ENCODE measurements around the gene KCTD6. TPM values are rescaled to one million over a fixed set of nuclear protein-coding genes. Genes with fewer than 3 reads are reported as not detected.
"Not testable (repeated sequence)": the region's sequence is repeated elsewhere in the genome, so short reads cannot be mapped to it uniquely, and the experiment has no call there.

Gene KCTD6
- polyA plus RNA-seq, 1 of the 3 experiments (the other 2 are of a cell fraction), result 7.8 TPM

GRCh38 chr3:58526515-58526957 lies 34.6 kb downstream of the KCTD6 start (continued):
- TF ChIP-seq EP300 (IDR thresholded peaks at IDR 0.05; ENCODE audit: borderline replicate concordance in 1 of 2, low read depth in 1 of 2, low read length in 1 of 2) (peak in 1 of 2 experiments; percentile 31; a peak in 1 of 4 replicates), FOXJ3 (CRISPR knock-in tag; IDR thresholded peaks at IDR 0.05) (no peak), MXI1 (IDR thresholded peaks at IDR 0.05; ENCODE audit: low read depth, low read length) (no peak), GABPA (IDR thresholded peaks at IDR 0.05; ENCODE audit: low read depth) (no peak), SMC3 (IDR thresholded peaks at IDR 0.05; ENCODE audit: low read depth, low read length) (no peak), RAD21 (IDR thresholded peaks at IDR 0.05; ENCODE audit: low read length) (no peak), TEAD4 (IDR thresholded peaks at IDR 0.05; ENCODE audit: borderline replicate concordance, insufficient read depth) (no peak), TAF1 (IDR thresholded peaks at IDR 0.05; ENCODE audit: borderline replicate concordance, low read depth, low read length) (no peak), POLR2AphosphoS5 (IDR thresholded peaks at IDR 0.05; ENCODE audit: low read depth, low read length) (peak; percentile 41; the same call in 1 of the 2 replicates), ELF1 (IDR thresholded peaks at IDR 0.05) (no peak), MAX (IDR thresholded peaks at IDR 0.05; ENCODE audit: low read depth) (peak; percentile 40; the same call in 1 of the 2 replicates)

GRCh38 chr3:58527440-58527839 lies 35.5 kb downstream of the KCTD6 start:
- H3K79me2 ChIP-seq (ENCODE audit: insufficient read depth); H3K36me3 ChIP-seq (replicated peaks in 1 of 2; ENCODE audit: control insufficient read depth in 1 of 2, insufficient read depth in 2 of 2, low read length in 1 of 2); H4K20me1 ChIP-seq (ENCODE audit: insufficient read depth); H3K9ac ChIP-seq; H3K9me3 ChIP-seq; POLR2A ChIA-PET; H3K9me2 ChIP-seq; H3K27ac ChIP-seq (ENCODE audit: low read depth in 2 of 2, low read length in 1 of 2); H2AFZ ChIP-seq (ENCODE audit: low read depth); H3K4me2 ChIP-seq; H3K4me3 ChIP-seq (ENCODE audit: low read depth in 2 of 2, low read length in 1 of 2); H3F3A ChIP-seq (replicated peaks; ENCODE audit: insufficient read depth); DNase-seq; H3K27me3 ChIP-seq (ENCODE audit: insufficient read depth): not testable (repeated sequence)
- CTCF ChIA-PET, result interaction anchor here (1.4 to 12.5 kb wide), 4 partner anchors 34 to 221 kb away, joined by 6 to 99 read pairs (median 16); partner anchors contain the start of genes HTD2, KCTD6 and RPP14
- peaks cover 19 to 23% of the 10 kb centered on the region in 2 experiments for H3K4me1 ChIP-seq (ENCODE audit: control insufficient read depth in 1 of 2, insufficient read depth in 2 of 2, low read depth in 1 of 2, low read length in 1 of 2)
- WGBS (ENCODE audit: low lambda C conversion rate), result 94% methylated on average over 3 of the region's 3 CpGs

GRCh38 chr3:58528629-58529028 lies 36.7 kb downstream of the KCTD6 start:
- Histone ChIP-seq H3K4me1 (ENCODE audit: control insufficient read depth in 1 of 2, insufficient read depth in 2 of 2, low read depth in 1 of 2, low read length in 1 of 2) (peaks cover 19 to 26% of the 10 kb centered on the region in 2 experiments), H3K27me3 (ENCODE audit: insufficient read depth) (no peaks in the 10 kb centered on the region), H3K27ac (ENCODE audit: low read depth in 2 of 2, low read length in 1 of 2) (peak overlapping the region in 1 of 2 experiments; percentile 76; a peak in 2 of 4 replicates), H3K9ac (no peak overlapping the region), H3K36me3 (replicated peaks in 1 of 2; ENCODE audit: control insufficient read depth in 1 of 2, insufficient read depth in 2 of 2, low read length in 1 of 2) (no peaks in the 10 kb centered on the region), H3K4me2 (peak overlapping the region; percentile 72), H2AFZ (ENCODE audit: low read depth) (0 out of 2 replicates have a peak overlapping the region, but pooled peaks have one; percentile 60), H3F3A (replicated peaks; ENCODE audit: insufficient read depth) (peaks cover 4% of the 10 kb centered on the region), H3K9me2 (no peaks in the 10 kb centered on the region), H3K4me3 (ENCODE audit: low read depth in 2 of 2, low read length in 1 of 2) (no peak overlapping the region), H3K79me2 (ENCODE audit: insufficient read depth) (no peaks in the 10 kb centered on the region), H4K20me1 (ENCODE audit: insufficient read depth) (no peaks in the 10 kb centered on the region), H3K9me3 (no peaks in the 10 kb centered on the region)
- WGBS (ENCODE audit: low lambda C conversion rate), result 26% methylated on average over 6 of the region's 6 CpGs
- CTCF ChIA-PET, result interaction anchor here (1.1 to 12.5 kb wide), 10 partner anchors 9 to 223 kb away, joined by 3 to 99 read pairs (median 6); partner anchors contain the start of genes HTD2, KCTD6 and RPP14
- peak; percentile 32; the same call in 1 of the 2 replicates for TF ChIP-seq TCF12 (IDR thresholded peaks at IDR 0.05)
- peak; percentile 62; the same call in 1 of the 2 replicates for TF ChIP-seq SIN3A (IDR thresholded peaks at IDR 0.05; ENCODE audit: borderline replicate concordance, low read depth, low read length)
- peak; percentile 28 for TF ChIP-seq CHD2 (IDR thresholded peaks at IDR 0.05; ENCODE audit: low read length, partially characterized antibody)
- no peak for TF ChIP-seq YY1 (IDR thresholded peaks at IDR 0.05; ENCODE audit: low read depth)
- TF ChIP-seq EP300 (IDR thresholded peaks at IDR 0.05; ENCODE audit: borderline replicate concordance in 1 of 2, low read depth in 1 of 2, low read length in 1 of 2), result no peak
- TF ChIP-seq MAX (IDR thresholded peaks at IDR 0.05; ENCODE audit: low read depth), result no peak
- no peak for TF ChIP-seq FOXM1 (IDR thresholded peaks at IDR 0.05; ENCODE audit: low read depth)
- TF ChIP-seq NFIC (IDR thresholded peaks at IDR 0.05; ENCODE audit: borderline replicate concordance), result peak; percentile 79; the same call in 1 of the 2 replicates
- TF ChIP-seq PBX3 (IDR thresholded peaks at IDR 0.05), result peak; percentile 62
- TF ChIP-seq RAD21 (IDR thresholded peaks at IDR 0.05; ENCODE audit: low read length), result no peak
- no peak for TF ChIP-seq JUND (IDR thresholded peaks at IDR 0.05)
- no peak for TF ChIP-seq RXRA (IDR thresholded peaks at IDR 0.05; ENCODE audit: borderline replicate concordance, low read depth)
- TF ChIP-seq POLR2AphosphoS5 (IDR thresholded peaks at IDR 0.05; ENCODE audit: low read depth, low read length), result no peak
- TF ChIP-seq MEF2A (IDR thresholded peaks at IDR 0.05; ENCODE audit: borderline replicate concordance, low read depth), result no peak
- TF ChIP-seq RCOR1 (IDR thresholded peaks at IDR 0.05; ENCODE audit: low read length), result 0 out of 2 replicates have a peak, but pooled peaks have one; percentile 20
- peak; percentile 63 for DNase-seq
- POLR2A ChIA-PET, result interaction anchor here (0.8 kb wide), 1 partner anchor 35 kb away, joined by 4 read pairs; no protein-coding TSS in a partner anchor

Measured in SK-N-SH (cell line).